ENCODE results near the gene SNX27.
"Not testable (repeated sequence)": the region's sequence is repeated elsewhere in the genome, so short reads cannot be mapped to it uniquely, and the experiment has no call there.

Gene SNX27

GRCh38 chr1:151611832-151612500 is at the start of gene SNX27:
Gene SNX27 (plus strand): TSS chr1:151612050. CDS start chr1:151612202, 152 bp downstream.
- DNase-seq = peak; percentile 96

- no peak for DNase-seq
Measured at GRCh38 chr1:151562661-151563060, 49.2 kb upstream of the SNX27 start.

GRCh38 chr1:151563376-151563775 is 48.5 kb upstream of the SNX27 start:
- DNase-seq = no peak

GRCh38 chr1:151565502-151566189 is 46.2 kb upstream of the SNX27 start:
- no peak for DNase-seq

GRCh38 chr1:151568626-151569088 is 43.2 kb upstream of the SNX27 start:
- no peak for DNase-seq

- DNase-seq = no peak
Measured at GRCh38 chr1:151570819-151571218, 41.0 kb upstream of the SNX27 start.

GRCh38 chr1:151574575-151575529 is 37.0 kb upstream of the SNX27 start:
- DNase-seq = no peak

GRCh38 chr1:151577173-151577572 is 34.7 kb upstream of the SNX27 start:
- no peak for DNase-seq

GRCh38 chr1:151578941-151579340 is 32.9 kb upstream of the SNX27 start:
- DNase-seq = no peak

GRCh38 chr1:151579436-151580225 is 32.2 kb upstream of the SNX27 start:
- DNase-seq = no peak

GRCh38 chr1:151581451-151581850 is 30.4 kb upstream of the SNX27 start:
- DNase-seq = peak; percentile 49

- DNase-seq = no peak
Measured at GRCh38 chr1:151581921-151582320, 29.9 kb upstream of the SNX27 start.

GRCh38 chr1:151583796-151584195 is 28.1 kb upstream of the SNX27 start:
- DNase-seq = no peak

GRCh38 chr1:151584278-151584677 is 27.6 kb upstream of the SNX27 start:
- no peak for DNase-seq

- DNase-seq = no peak
Measured at GRCh38 chr1:151584780-151585179, 27.1 kb upstream of the SNX27 start.

GRCh38 chr1:151585622-151586021 is 26.2 kb upstream of the SNX27 start:
- no peak for DNase-seq

- DNase-seq = no peak
Measured at GRCh38 chr1:151590961-151591360, 20.9 kb upstream of the SNX27 start.

GRCh38 chr1:151593730-151594129 is 18.1 kb upstream of the SNX27 start:
- DNase-seq = no peak

GRCh38 chr1:151594143-151594625 is 17.7 kb upstream of the SNX27 start:
- peak; percentile 45 for DNase-seq

- DNase-seq = no peak
Measured at GRCh38 chr1:151596166-151596953, 15.5 kb upstream of the SNX27 start.

GRCh38 chr1:151602550-151602949 is 9.3 kb upstream of the SNX27 start:
- DNase-seq = not testable (repeated sequence)
